K562 (cell line): ENCODE data around the gene RNF212B. TPM values are rescaled to one million over a fixed set of nuclear protein-coding genes. Genes with fewer than 3 reads are reported as not detected.

Source experiments
- ATAC-seq: fragments of 200-7000 bp; cut with Tn5 transposase; 3 replicates; pipeline ENCODE4 v1.9.1; 2020; ENCODE audit warnings: moderate library complexity
- BruUV-seq: library from RNA; stranded (reverse); fragments of 400-500 nt; replicated peaks from 2 replicates; lab custom pipeline; 2021; lab: Mats Ljungman, UMichigan
- CTCF ChIA-PET: fragments of 300-600 bp; formaldehyde crosslinking; extraction: SDS; loops from one replicate; lab custom pipeline; 2021; ENCODE audit warnings: low intra/inter-chr PET ratio; lab: Yijun Ruan, JAX
- POLR2A ChIA-PET: fragments of 300-600, 350-650 bp; sonication (Branson Sonifier 250); formaldehyde crosslinking; extraction: SDS; loops from one replicate; lab custom pipeline; 2021; ENCODE audit warnings: antibody characterized with exemption, inconsistent platforms; lab: Yijun Ruan, JAX
- DNase-seq, 4 experiments: peaks; one replicate each; pipeline versions ENCODE4 v3.0.0 to v3.0.0-alpha.2; 2011 to 2018; ENCODE audit warnings: low spot score in 3 of 4, mixed read lengths in 3 of 4; ENCODE audit errors: extremely low read depth in 1 of 4
- FAIRE-seq: peaks from 2 replicates; lab custom pipeline; 2011; peaks lifted over from hg19 to GRCh38; lab: Jason Lieb, UNC
- H2AFZ ChIP-seq: 2 replicates; pipeline ENCODE4 v1.6.0; 2011; ENCODE audit warnings: low read depth, low read length, control low read depth, inconsistent platforms
- H3K27ac ChIP-seq: fragments of 200-600 bp; 3 replicates; pipeline ENCODE4 v1.8.0; 2011; ENCODE audit warnings: low read depth, mild to moderate bottlenecking, control low read depth, inconsistent platforms, low read length, moderate library complexity, mixed read lengths; ENCODE audit errors: extremely low read depth
- H3K27me3 ChIP-seq, 2 experiments: fragments of 300-600 bp in 1 of 2; 2 replicates in 1 of 2; 3 replicates in 1 of 2; pipeline versions ENCODE4 v1.6.0 to v1.8.0; 2011; ENCODE audit warnings: inconsistent platforms in 2 of 2, low read length in 2 of 2, mild to moderate bottlenecking in 1 of 2, mixed read lengths in 1 of 2, moderate library complexity in 1 of 2; ENCODE audit not compliant: control insufficient read depth in 2 of 2, insufficient read depth in 2 of 2
- H3K36me3 ChIP-seq: fragments of 300-600 bp; 3 replicates; pipeline ENCODE4 v1.8.0; 2011; ENCODE audit warnings: mild to moderate bottlenecking, low read length, inconsistent platforms; ENCODE audit not compliant: control insufficient read depth, insufficient read depth
- H3K4me1 ChIP-seq, 2 experiments: fragments of 200-600 bp in 1 of 2; replicated peaks in 1 of 2; 2 replicates in 1 of 2; 3 replicates in 1 of 2; pipeline versions ENCODE4 v1.5.1 to v1.8.0; 2011; ENCODE audit warnings: inconsistent platforms in 2 of 2, low read length in 2 of 2, mild to moderate bottlenecking in 1 of 2, mixed read lengths in 1 of 2, moderate library complexity in 1 of 2; ENCODE audit not compliant: control insufficient read depth in 2 of 2, insufficient read depth in 2 of 2
- H3K4me2 ChIP-seq: 2 replicates; pipeline ENCODE4 v1.6.1; 2011; ENCODE audit warnings: low read length, control low read depth, inconsistent platforms, mixed read lengths; ENCODE audit not compliant: insufficient read depth
- H3K4me3 ChIP-seq: fragments of 200-600 bp; sonication (generic), shearing (Covaris generic); 2 replicates; pipeline ENCODE4 v1.5.1; 2016; ENCODE audit warnings: control low read depth, inconsistent platforms
- H3K79me2 ChIP-seq: fragments of 200-600 bp; 3 replicates; pipeline ENCODE4 v1.8.0; 2011; ENCODE audit warnings: low read length, inconsistent platforms; ENCODE audit not compliant: control insufficient read depth, insufficient read depth
- H3K9ac ChIP-seq, 2 experiments: 2 replicates each; pipeline versions ENCODE4 v1.6.0 to v1.6.1; 2011; ENCODE audit warnings: low read depth in 2 of 2, low read length in 2 of 2, control low read depth in 1 of 2, inconsistent platforms in 1 of 2, mild to moderate bottlenecking in 1 of 2, mixed read lengths in 1 of 2; ENCODE audit not compliant: insufficient read depth in 1 of 2
- H3K9me1 ChIP-seq: one replicate; pipeline ENCODE4 v1.6.0; 2011; ENCODE audit warnings: inconsistent platforms, mild to moderate bottlenecking, low read length, moderate library complexity; ENCODE audit not compliant: control insufficient read depth, insufficient read depth
- H3K9me3 ChIP-seq: replicated peaks from 2 replicates; pipeline ENCODE4 v1.5.1; 2011; ENCODE audit warnings: low read depth, low read length, inconsistent platforms; ENCODE audit not compliant: control insufficient read depth, insufficient read depth
- H4K20me1 ChIP-seq: replicated peaks from 2 replicates; pipeline ENCODE4 v1.6.1; 2011; ENCODE audit warnings: low read length, inconsistent platforms, mixed read lengths; ENCODE audit not compliant: control insufficient read depth, insufficient read depth
- ATF7 ChIP-seq: fragments of 450-650 bp; IDR thresholded peaks from 2 replicates; pipeline ENCODE4 v1.7.1; 2014; ENCODE audit warnings: mild to moderate bottlenecking, moderate library complexity
- BRD9 ChIP-seq: fragments of 450-650 bp; IDR thresholded peaks from 2 replicates; pipeline ENCODE4 v1.6.1; 2018; ENCODE audit warnings: low read depth; ENCODE audit not compliant: partially characterized antibody
- CBFA2T2 ChIP-seq: fragments of 450-650 bp; conservative IDR thresholded peaks from 2 replicates; pipeline ENCODE4 v1.6.1; 2017; ENCODE audit warnings: mild to moderate bottlenecking
- CC2D1A ChIP-seq: fragments of 450-650 bp; IDR thresholded peaks from 2 replicates; pipeline ENCODE4 v1.6.1; 2017; ENCODE audit warnings: mild to moderate bottlenecking
- ERF ChIP-seq: fragments of 450-650 bp; formaldehyde crosslinking; IDR thresholded peaks from 2 replicates; pipeline ENCODE4 v1.4.0; 2020; ENCODE audit warnings: mild to moderate bottlenecking, mixed read lengths
- HLTF ChIP-seq: fragments of 450-650 bp; IDR thresholded peaks from 2 replicates; pipeline ENCODE4 v1.6.1; 2016
- KAT7 ChIP-seq: sonication (generic); formaldehyde crosslinking; IDR thresholded peaks from 2 replicates; pipeline ENCODE4 v1.8.0; 2022; ENCODE audit warnings: missing genetic modification reagents, mild to moderate bottlenecking, borderline replicate concordance
- NFE2 ChIP-seq: IDR thresholded peaks from 2 replicates; pipeline ENCODE4 v1.6.1; 2014; ENCODE audit warnings: antibody characterized with exemption, low read depth
- NFIC ChIP-seq: fragments of 450-650 bp; IDR thresholded peaks from 2 replicates; pipeline ENCODE4 v1.6.1; 2017; ENCODE audit warnings: mild to moderate bottlenecking, inconsistent platforms
- PHB ChIP-seq: fragments of 250-450 bp; sonication (Bioruptor Pico); IDR thresholded peaks from 2 replicates; pipeline ENCODE4 v1.5.0; 2021
- SMARCE1 ChIP-seq: fragments of 450-650 bp; IDR thresholded peaks from 2 replicates; pipeline ENCODE4 v1.7.1; 2016; ENCODE audit warnings: mild to moderate bottlenecking
- SP1 ChIP-seq: sonication (generic); formaldehyde crosslinking; IDR thresholded peaks from 2 replicates; pipeline ENCODE4 v1.8.1; 2022; ENCODE audit warnings: mild to moderate bottlenecking, missing genetic modification reagents
- SPI1 ChIP-seq: IDR thresholded peaks from 2 replicates; pipeline ENCODE4 v1.6.1; 2011; ENCODE audit warnings: low read depth, low read length, control low read depth, borderline replicate concordance
- TBL1XR1 ChIP-seq, 2 experiments: IDR thresholded peaks; 2 replicates each; pipeline ENCODE4 v1.6.1; 2012; ENCODE audit warnings: improper control_type of control experiment in 2 of 2, low read length in 2 of 2, mild to moderate bottlenecking in 1 of 2
- TCF7L2 ChIP-seq: fragments of 150-350 bp; IDR thresholded peaks from 2 replicates; pipeline ENCODE4 v1.6.1; 2016; ENCODE audit warnings: low read depth, mild to moderate bottlenecking, low read length, moderate library complexity
- ZBTB17 ChIP-seq: fragments of 450-650 bp; formaldehyde crosslinking; IDR thresholded peaks from 2 replicates; pipeline ENCODE4 v1.4.0; 2020; ENCODE audit warnings: mild to moderate bottlenecking
- ZKSCAN8 ChIP-seq: fragments of 200-800 bp; sonication (Bioruptor generic); IDR thresholded peaks from 2 replicates; pipeline ENCODE4 v1.6.1; 2016; ENCODE audit warnings: missing genetic modification characterization, missing compliant biosample characterization
- ZNF354B ChIP-seq: fragments of 250-450 bp; sonication (Bioruptor Pico); IDR thresholded peaks from 2 replicates; pipeline ENCODE4 v1.4.0; 2020
- ZNF431 ChIP-seq: sonication (generic); formaldehyde crosslinking; IDR thresholded peaks from 2 replicates; pipeline ENCODE4 v1.8.0; 2022; ENCODE audit warnings: mild to moderate bottlenecking, missing genetic modification reagents
- WGBS: fragments of 100-300 bp; shearing (Covaris generic); methylation state at CpG from one replicate; pipeline ENCODE4 v1.1.6; 2016; ENCODE audit warnings: low coverage, mixed read lengths; ENCODE audit not compliant: insufficient coverage; ENCODE audit errors: missing lambda C conversion rate; 5-methylcytosine and 5-hydroxymethylcytosine counted together
- in situ Hi-C: fragments of 300-500 bp; cut with MboI; formaldehyde crosslinking; loops from 4 replicates; pipeline ENCODE4 v1.15.0; 2018; ENCODE audit warnings: inconsistent platforms, mixed read lengths
- intact Hi-C: fragments of 100-400 bp; cut with micrococcal nuclease; formaldehyde crosslinking; loops from 2 replicates; pipeline ENCODE4 v1.14.2; 2022
- polyA plus RNA-seq, 8 experiments: library from polyadenylated mRNA; depleted of rRNA in 4 of 8; stranded (reverse) in 5 of 8; unstranded in 3 of 8; fragments of >200 nt; fragmentation: Nextera tagmentation in 2 of 8; fragmentation: Illumina TruSeq in 1 of 8; extraction: Ambion mirVana in 2 of 8; extraction: Trizol in 1 of 8; gene quantifications; 2 replicates each; pipeline versions ENCODE4 v1.2.1 to v1.2.3, GENCODE V29; 2011 to 2014; ENCODE audit warnings: inconsistent platforms in 1 of 8, missing spikeins in 1 of 8
- total RNA-seq, 7 experiments: library from RNA; depleted of rRNA in 6 of 7; stranded (reverse); fragments of >200 nt in 6 of 7; fragmentation: Illumina TruSeq in 2 of 7; extraction: Trizol in 2 of 7; gene quantifications; 2 replicates each; pipeline versions ENCODE4 v1.2.1 to v1.2.3, GENCODE V29; 2011 to 2021; ENCODE audit warnings: low replicate concordance in 1 of 7
- TF ChIP-seq, protein P1 (sequence below): fragments of 250-450 bp; sonication (Bioruptor Pico); IDR thresholded peaks from 2 replicates; pipeline ENCODE4 v1.8.0; 2022; ENCODE audit warnings: moderate library complexity, mild to moderate bottlenecking, inconsistent platforms
- TF ChIP-seq, protein P2 (sequence below): fragments of 450-650 bp; formaldehyde crosslinking; IDR thresholded peaks from 2 replicates; pipeline ENCODE4 v1.4.0; 2020; ENCODE audit warnings: mild to moderate bottlenecking, moderate library complexity
- TF ChIP-seq, protein P3 (sequence below): fragments of 250-450 bp; sonication (Bioruptor Pico); IDR thresholded peaks from 2 replicates; pipeline ENCODE4 v1.5.1; 2021; ENCODE audit warnings: mild to moderate bottlenecking

The RNF212B gene
- total and polyA plus RNA-seq, 9 of the 15 experiments (the other 6 are each of a cell fraction or from before 2014, with no cell fraction given) = 0.15 to 0.43 (median 0.27) TPM; not detected in 3

DNA sequence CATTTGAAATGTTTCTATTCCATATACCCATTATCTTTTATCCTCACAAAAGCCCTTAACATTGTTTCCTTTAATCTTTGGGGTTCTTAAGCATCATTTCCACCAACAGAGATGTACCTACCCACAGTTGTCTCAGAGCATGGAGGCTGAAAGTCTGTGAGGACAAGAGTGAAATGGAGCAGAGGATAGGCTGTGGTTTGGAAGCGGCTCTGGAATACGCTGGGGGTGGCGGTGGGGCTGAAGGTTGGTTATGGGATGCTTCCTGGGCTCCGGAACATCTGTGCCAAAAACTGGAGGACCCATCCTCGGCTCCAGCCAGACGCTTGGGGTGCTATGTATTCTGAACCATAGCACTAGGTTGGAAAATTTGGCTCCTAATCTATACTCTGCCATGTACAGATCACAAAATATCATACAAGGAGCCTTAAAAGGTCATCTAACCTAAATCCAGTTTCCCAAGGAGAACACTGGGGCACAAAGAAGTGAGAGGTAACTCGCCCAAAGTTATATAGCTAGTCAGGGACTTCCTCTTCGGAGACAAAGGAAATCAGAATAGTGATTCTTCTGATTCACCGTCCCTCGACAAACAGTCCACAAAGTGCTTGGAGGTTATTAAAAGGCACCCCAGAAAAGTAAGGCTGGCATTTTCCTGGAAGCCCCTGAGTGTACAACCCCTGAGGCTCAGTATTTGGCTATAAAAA lies 62.4 kb downstream of the RNF212B start:
- ATAC-seq (no peak), FAIRE-seq (no peak), DNase-seq (no peak)
- Histone ChIP-seq H3K4me2 (peak overlapping the region; percentile 100), H4K20me1 (no peaks in the 10 kb centered on the region), H2AFZ (peak overlapping the region; percentile 77; the same call in 1 of the 2 replicates), H3K36me3 (peaks cover 23% of the 10 kb centered on the region; the same call in 2 of the 3 replicates), H3K27ac (peak overlapping the region; percentile 95), H3K79me2 (peaks cover 16% of the 10 kb centered on the region), H3K9ac (peak overlapping the region; percentile 90 to 93; a peak in 3 of 4 replicates), H3K4me3 (peak overlapping the region; percentile 67), H3K4me1 (peaks cover 18 to 26% of the 10 kb centered on the region in 2 experiments), H3K27me3 (no peaks in the 10 kb centered on the region), H3K9me1 (no peaks in the 10 kb centered on the region), H3K9me3 (no peaks in the 10 kb centered on the region)
- ChIA-PET CTCF (interaction anchor here (1.4 to 5.9 kb wide), 3 partner anchors 34 to 179 kb away, joined by 5 to 58 read pairs (median 57); no protein-coding TSS in a partner anchor), POLR2A (interaction anchor here (0.6 to 2.2 kb wide), 5 partner anchors 8 to 49 kb away, joined by 3 to 14 read pairs (median 7); partner anchors contain the start of gene HOMEZ)
- BruUV-seq = no TSS peak
- intact Hi-C loops (loop anchor here (1.0 to 5.0 kb wide), 4 partner anchors 13 to 178 kb away; partner anchors contain the start of gene HOMEZ), in situ Hi-C loops (no loop called here)
- whole genome bisulfite sequencing = 28% methylated on average over 9 of the region's 10 CpGs
- TF ChIP-seq TBL1XR1 (IDR thresholded peaks at IDR 0.05; ENCODE audit: low read length in 2 of 2) = no peak
- TF ChIP-seq ZKSCAN8 (CRISPR knock-in tag) = 0 out of 2 replicates have a peak, but pooled peaks have one; percentile 29
- 0 out of 2 replicates have a peak, but pooled peaks have one; percentile 16 for TF ChIP-seq KAT7
- no peak for TF ChIP-seq SP1 (CRISPR knock-in tag)
- TF ChIP-seq ZNF354B (CRISPR knock-in tag) = no peak
- TF ChIP-seq TCF7L2 = no peak
- TF ChIP-seq, protein P1, sequence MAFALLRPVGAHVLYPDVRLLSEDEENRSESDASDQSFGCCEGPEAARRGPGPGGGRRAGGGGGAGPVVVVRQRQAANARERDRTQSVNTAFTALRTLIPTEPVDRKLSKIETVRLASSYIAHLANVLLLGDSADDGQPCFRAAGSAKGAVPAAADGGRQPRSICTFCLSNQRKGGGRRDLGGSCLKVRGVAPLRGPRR (CRISPR knock-in tag) = no peak
- no peak for TF ChIP-seq ERF
- TF ChIP-seq SPI1 = peak; percentile 71; the same call in 1 of the 2 replicates
- no peak for TF ChIP-seq CBFA2T2
- no peak for TF ChIP-seq NFIC
- TF ChIP-seq NFE2 = no peak
- peak; percentile 39; the same call in 1 of the 2 replicates for TF ChIP-seq ZNF431 (CRISPR knock-in tag)
- no peak for TF ChIP-seq ATF7
- TF ChIP-seq PHB (CRISPR knock-in tag) = no peak
- no peak for TF ChIP-seq BRD9
- TF ChIP-seq CC2D1A = no peak
- TF ChIP-seq, protein P2, sequence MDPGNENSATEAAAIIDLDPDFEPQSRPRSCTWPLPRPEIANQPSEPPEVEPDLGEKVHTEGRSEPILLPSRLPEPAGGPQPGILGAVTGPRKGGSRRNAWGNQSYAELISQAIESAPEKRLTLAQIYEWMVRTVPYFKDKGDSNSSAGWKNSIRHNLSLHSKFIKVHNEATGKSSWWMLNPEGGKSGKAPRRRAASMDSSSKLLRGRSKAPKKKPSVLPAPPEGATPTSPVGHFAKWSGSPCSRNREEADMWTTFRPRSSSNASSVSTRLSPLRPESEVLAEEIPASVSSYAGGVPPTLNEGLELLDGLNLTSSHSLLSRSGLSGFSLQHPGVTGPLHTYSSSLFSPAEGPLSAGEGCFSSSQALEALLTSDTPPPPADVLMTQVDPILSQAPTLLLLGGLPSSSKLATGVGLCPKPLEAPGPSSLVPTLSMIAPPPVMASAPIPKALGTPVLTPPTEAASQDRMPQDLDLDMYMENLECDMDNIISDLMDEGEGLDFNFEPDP (CRISPR knock-in tag) = no peak
- TF ChIP-seq HLTF = no peak
- TF ChIP-seq ZBTB17 (CRISPR knock-in tag) = no peak
- TF ChIP-seq, protein P3, sequence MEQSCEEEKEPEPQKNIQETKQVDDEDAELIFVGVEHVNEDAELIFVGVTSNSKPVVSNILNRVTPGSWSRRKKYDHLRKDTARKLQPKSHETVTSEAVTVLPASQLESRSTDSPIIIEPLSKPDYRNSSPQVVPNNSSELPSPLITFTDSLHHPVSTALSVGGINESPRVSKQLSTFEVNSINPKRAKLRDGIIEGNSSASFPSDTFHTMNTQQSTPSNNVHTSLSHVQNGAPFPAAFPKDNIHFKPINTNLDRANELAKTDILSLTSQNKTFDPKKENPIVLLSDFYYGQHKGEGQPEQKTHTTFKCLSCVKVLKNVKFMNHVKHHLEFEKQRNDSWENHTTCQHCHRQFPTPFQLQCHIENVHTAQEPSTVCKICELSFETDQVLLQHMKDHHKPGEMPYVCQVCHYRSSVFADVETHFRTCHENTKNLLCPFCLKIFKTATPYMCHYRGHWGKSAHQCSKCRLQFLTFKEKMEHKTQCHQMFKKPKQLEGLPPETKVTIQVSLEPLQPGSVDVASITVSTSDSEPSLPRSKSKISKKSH = no peak
- TF ChIP-seq SMARCE1 = no peak
